ENCODE measurements around the gene CPED1.

CPED1 gene

GRCh38 chr7:121274467-121274866 is 286.0 kb downstream of the CPED1 start:
- no peak overlapping the region for H3K4me3 ChIP-seq (ENCODE audit: low read depth, low read length)
- TF ChIP-seq, protein P1, sequence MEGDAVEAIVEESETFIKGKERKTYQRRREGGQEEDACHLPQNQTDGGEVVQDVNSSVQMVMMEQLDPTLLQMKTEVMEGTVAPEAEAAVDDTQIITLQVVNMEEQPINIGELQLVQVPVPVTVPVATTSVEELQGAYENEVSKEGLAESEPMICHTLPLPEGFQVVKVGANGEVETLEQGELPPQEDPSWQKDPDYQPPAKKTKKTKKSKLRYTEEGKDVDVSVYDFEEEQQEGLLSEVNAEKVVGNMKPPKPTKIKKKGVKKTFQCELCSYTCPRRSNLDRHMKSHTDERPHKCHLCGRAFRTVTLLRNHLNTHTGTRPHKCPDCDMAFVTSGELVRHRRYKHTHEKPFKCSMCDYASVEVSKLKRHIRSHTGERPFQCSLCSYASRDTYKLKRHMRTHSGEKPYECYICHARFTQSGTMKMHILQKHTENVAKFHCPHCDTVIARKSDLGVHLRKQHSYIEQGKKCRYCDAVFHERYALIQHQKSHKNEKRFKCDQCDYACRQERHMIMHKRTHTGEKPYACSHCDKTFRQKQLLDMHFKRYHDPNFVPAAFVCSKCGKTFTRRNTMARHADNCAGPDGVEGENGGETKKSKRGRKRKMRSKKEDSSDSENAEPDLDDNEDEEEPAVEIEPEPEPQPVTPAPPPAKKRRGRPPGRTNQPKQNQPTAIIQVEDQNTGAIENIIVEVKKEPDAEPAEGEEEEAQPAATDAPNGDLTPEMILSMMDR (IDR thresholded peaks at IDR 0.05; ENCODE audit: insufficient read depth, low read depth, low read length, missing control alignments): no peak
- DNase-seq (ENCODE audit: low read depth): no peak

DNA sequence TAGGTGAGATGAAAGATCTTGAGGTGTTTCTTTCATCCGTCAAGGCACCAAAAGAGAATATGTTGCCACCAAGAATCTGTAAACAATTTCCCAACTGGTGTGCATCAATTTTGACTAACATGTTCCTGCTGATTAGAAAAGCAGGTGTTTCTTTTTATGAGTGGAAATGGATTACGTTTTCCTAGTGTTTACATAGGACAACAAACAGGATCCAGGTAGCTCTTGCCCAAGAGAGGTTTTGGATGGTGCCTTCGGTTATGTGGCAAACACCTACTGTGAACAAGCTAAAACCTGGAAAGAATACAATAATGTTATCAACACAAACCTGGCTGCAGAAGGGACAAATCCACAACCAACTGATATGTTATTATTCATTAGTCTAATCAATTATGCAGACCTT is 286.7 kb downstream of the CPED1 start:
- H3K4me3 ChIP-seq (ENCODE audit: low read depth, low read length): no peak overlapping the region
- TF ChIP-seq, protein P1 (IDR thresholded peaks at IDR 0.05; ENCODE audit: insufficient read depth, low read depth, low read length, missing control alignments): no peak
- DNase-seq (ENCODE audit: low read depth): no peak

- H3K4me3 ChIP-seq (ENCODE audit: low read depth, low read length): no peak overlapping the region
- DNase-seq (ENCODE audit: low read depth): no peak
- TF ChIP-seq, protein P1 (IDR thresholded peaks at IDR 0.05; ENCODE audit: insufficient read depth, low read depth, low read length, missing control alignments): no peak
These were observed 287.8 kb downstream of the CPED1 start for GRCh38 chr7:121276313-121276712.

DNA sequence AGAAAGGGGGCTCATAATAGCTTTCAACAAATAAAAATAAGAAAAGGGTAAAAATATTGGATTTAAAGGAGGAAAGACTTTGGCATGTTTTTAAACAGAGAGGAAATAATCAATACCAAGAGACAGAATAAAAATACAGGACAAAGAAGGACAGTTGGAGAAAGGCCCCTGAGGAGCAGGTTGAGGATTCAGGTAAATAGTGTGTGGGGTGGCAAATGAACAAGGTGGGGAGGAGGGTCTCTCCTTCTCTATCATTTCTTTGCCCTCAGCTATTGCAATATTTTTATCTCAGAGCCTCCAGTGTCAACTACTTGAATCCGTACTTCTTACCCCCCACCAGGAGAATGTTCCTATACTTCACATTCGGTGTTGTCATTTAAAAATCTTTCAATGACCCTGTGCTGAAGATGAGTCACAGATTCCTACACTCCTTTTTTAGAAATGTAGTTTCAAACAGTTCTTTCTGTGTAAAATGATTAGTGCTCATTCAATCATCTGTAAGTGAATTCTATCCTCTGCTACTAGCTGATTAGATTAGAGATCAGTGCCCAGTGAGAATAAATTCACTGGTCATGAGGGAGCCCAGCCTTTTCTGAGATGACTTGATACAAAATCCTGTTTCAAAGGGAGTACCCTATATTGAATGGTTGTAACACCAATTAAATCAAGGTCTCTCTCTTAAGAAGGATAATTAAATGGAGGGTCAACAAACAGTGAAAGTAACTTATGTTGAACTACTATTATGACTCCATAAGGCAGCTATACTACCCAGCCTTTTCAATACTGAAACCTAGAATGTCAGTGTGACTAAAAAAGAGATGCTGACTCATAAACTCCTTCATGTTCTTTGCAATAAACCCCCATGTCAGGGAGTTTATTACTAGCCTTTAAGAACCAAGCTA is 289.9 kb downstream of the CPED1 start:
- peak; percentile 86 for DNase-seq (ENCODE audit: low read depth)
- H3K4me3 ChIP-seq (ENCODE audit: low read depth, low read length): no peak overlapping the region
- TF ChIP-seq, protein P1 (IDR thresholded peaks at IDR 0.05; ENCODE audit: insufficient read depth, low read depth, low read length, missing control alignments): no peak

DNA sequence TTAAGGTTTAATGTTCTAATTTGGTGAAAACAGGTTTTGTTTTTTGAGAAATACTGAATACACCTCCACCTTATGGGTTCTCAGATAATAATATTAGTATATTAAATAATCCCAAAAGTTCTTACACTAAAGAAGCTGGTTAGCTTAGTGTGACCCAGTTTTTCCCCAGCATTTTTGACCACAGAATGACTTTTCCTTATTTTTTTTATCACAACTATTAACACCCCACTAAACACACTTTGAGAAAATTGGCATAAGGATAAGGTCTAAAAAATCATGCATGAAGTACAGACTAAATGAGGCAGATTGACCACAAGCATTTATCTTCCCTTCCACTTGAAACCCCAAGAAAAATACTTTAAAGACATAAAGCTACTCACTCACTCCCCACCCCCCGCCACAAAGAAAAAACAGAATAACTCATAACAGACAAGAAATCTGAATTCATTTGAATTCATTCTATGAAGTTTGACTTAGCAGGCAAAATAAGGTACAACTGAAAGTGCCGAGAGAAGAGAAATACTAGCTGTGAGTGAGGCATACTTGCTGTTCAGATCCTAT is 290.6 kb downstream of the CPED1 start:
- peak; percentile 13 for DNase-seq (ENCODE audit: low read depth)
- no peak overlapping the region for H3K4me3 ChIP-seq (ENCODE audit: low read depth, low read length)
- TF ChIP-seq, protein P1 (IDR thresholded peaks at IDR 0.05; ENCODE audit: insufficient read depth, low read depth, low read length, missing control alignments): no peak

DNA sequence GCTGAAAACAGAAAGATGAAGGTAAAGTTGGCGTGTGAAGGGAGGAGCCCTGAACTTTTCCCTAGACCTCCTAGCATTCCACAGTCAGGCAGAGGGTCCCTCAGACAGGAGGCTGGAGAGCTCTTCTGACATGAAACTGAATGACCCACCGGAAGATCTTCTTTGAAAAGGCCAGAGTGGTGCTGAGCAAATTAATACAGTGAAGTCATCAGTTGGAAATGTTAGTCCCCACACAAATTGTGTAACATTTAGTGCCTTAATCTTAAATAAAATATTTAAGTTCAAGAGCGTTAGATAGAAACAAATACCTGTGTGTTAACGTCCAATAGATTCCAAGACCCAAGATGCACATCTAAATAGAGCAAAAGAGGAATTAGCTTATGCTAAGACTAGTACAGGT is 291.3 kb downstream of the CPED1 start:
- TF ChIP-seq, protein P1 (IDR thresholded peaks at IDR 0.05; ENCODE audit: insufficient read depth, low read depth, low read length, missing control alignments): no peak
- no peak for DNase-seq (ENCODE audit: low read depth)
- no peak overlapping the region for H3K4me3 ChIP-seq (ENCODE audit: low read depth, low read length)
